ENCODE data around the gene MMD2. TPM values are rescaled to one million over a fixed set of nuclear protein-coding genes. Genes with fewer than 3 reads are reported as not detected.
"Not testable (repeated sequence)": the region's sequence is repeated elsewhere in the genome, so short reads cannot be mapped to it uniquely, and the experiment has no call there.

MMD2 gene
- total and polyA plus RNA-seq, 4 donors: not detected

GRCh38 chr7:4998244-4998643, 39.3 kb upstream of the MMD2 start:
- Histone ChIP-seq H3K27ac (ENCODE audit: low read depth in 1 of 2, low read length in 1 of 2) (no peak overlapping the region), H3K27me3 (ENCODE audit: control insufficient read depth in 3 of 3, insufficient read depth in 3 of 3, low read length in 2 of 3) (no peaks in the 10 kb centered on the region), H3K9me3 (ENCODE audit: control insufficient read depth in 4 of 4, insufficient read depth in 3 of 4, low read length in 3 of 4) (no peaks in the 10 kb centered on the region), H3K4me3 (no peak overlapping the region), H3K9ac (ENCODE audit: insufficient read depth in 1 of 2, low read length in 2 of 2) (no peak overlapping the region), H3K4me1 (ENCODE audit: control insufficient read depth in 5 of 5, insufficient read depth in 5 of 5, low read length in 5 of 5) (no peaks in the 10 kb centered on the region), H3K36me3 (ENCODE audit: control insufficient read depth in 4 of 4, insufficient read depth in 4 of 4, low read length in 4 of 4) (peaks cover 8 to 48% (median 17%) of the 10 kb centered on the region in 4 donors)
- WGBS, 2 donors: 93 to 96% methylated on average over 3 of the region's 3 CpGs
- DNase-seq: no peak
- TF ChIP-seq CTCF (IDR thresholded peaks at IDR 0.05; ENCODE audit: control extremely low read depth, extremely low read depth): no peak
- no peak for ATAC-seq (ENCODE audit: insufficient read depth, low FRiP score)

- DNase-seq (no peak), ATAC-seq (ENCODE audit: insufficient read depth, low FRiP score) (no peak)
- 94 to 95% methylated on average over 7 of the region's 7 CpGs for WGBS, 2 donors
Observed at GRCh38 chr7:4996696-4997222, 37.8 kb upstream of the MMD2 start.

GRCh38 chr7:4995429-4995969, 36.5 kb upstream of the MMD2 start:
- H3K27ac ChIP-seq (ENCODE audit: low read depth in 1 of 2, low read length in 1 of 2): no peak overlapping the region
- peaks cover 8 to 59% (median 18%) of the 10 kb centered on the region in 4 donors for H3K36me3 ChIP-seq (ENCODE audit: control insufficient read depth in 4 of 4, insufficient read depth in 4 of 4, low read length in 4 of 4)
- no peaks in the 10 kb centered on the region for H3K4me1 ChIP-seq (ENCODE audit: control insufficient read depth in 5 of 5, insufficient read depth in 5 of 5, low read length in 5 of 5)
- ATAC-seq (ENCODE audit: insufficient read depth, low FRiP score): no peak
- no peak overlapping the region for H3K4me3 ChIP-seq
- no peaks in the 10 kb centered on the region for H3K9me3 ChIP-seq (ENCODE audit: control insufficient read depth in 4 of 4, insufficient read depth in 3 of 4, low read length in 3 of 4)
- DNase-seq: no peak
- H3K9ac ChIP-seq (ENCODE audit: insufficient read depth in 1 of 2, low read length in 2 of 2): no peak overlapping the region
- H3K27me3 ChIP-seq (ENCODE audit: control insufficient read depth in 3 of 3, insufficient read depth in 3 of 3, low read length in 2 of 3): no peaks in the 10 kb centered on the region
- WGBS, 2 donors: 93 to 94% methylated on average over 10 of the region's 10 CpGs
- TF ChIP-seq CTCF (IDR thresholded peaks at IDR 0.05; ENCODE audit: control extremely low read depth, extremely low read depth): no peak

More at GRCh38 chr7:4996696-4997222, 37.8 kb upstream of the MMD2 start:
- Histone ChIP-seq H3K9ac (ENCODE audit: insufficient read depth in 1 of 2, low read length in 2 of 2) (no peak overlapping the region), H3K9me3 (ENCODE audit: control insufficient read depth in 4 of 4, insufficient read depth in 3 of 4, low read length in 3 of 4) (no peaks in the 10 kb centered on the region), H3K27ac (ENCODE audit: low read depth in 1 of 2, low read length in 1 of 2) (no peak overlapping the region), H3K4me1 (ENCODE audit: control insufficient read depth in 5 of 5, insufficient read depth in 5 of 5, low read length in 5 of 5) (no peaks in the 10 kb centered on the region), H3K4me3 (no peak overlapping the region), H3K27me3 (ENCODE audit: control insufficient read depth in 3 of 3, insufficient read depth in 3 of 3, low read length in 2 of 3) (no peaks in the 10 kb centered on the region), H3K36me3 (ENCODE audit: control insufficient read depth in 4 of 4, insufficient read depth in 4 of 4, low read length in 4 of 4) (peaks cover 8 to 56% (median 15%) of the 10 kb centered on the region in 4 donors)
- no peak for TF ChIP-seq CTCF (IDR thresholded peaks at IDR 0.05; ENCODE audit: control extremely low read depth, extremely low read depth)

GRCh38 chr7:4993471-4993870, 34.5 kb upstream of the MMD2 start:
- H3K27ac ChIP-seq (ENCODE audit: low read depth in 1 of 2, low read length in 1 of 2): no peak overlapping the region
- ATAC-seq (ENCODE audit: insufficient read depth, low FRiP score) (no peak), DNase-seq (no peak)
- H3K36me3 ChIP-seq (ENCODE audit: control insufficient read depth in 4 of 4, insufficient read depth in 4 of 4, low read length in 4 of 4): peaks cover 8 to 63% (median 25%) of the 10 kb centered on the region in 4 donors
- no peaks in the 10 kb centered on the region for H3K4me1 ChIP-seq (ENCODE audit: control insufficient read depth in 5 of 5, insufficient read depth in 5 of 5, low read length in 5 of 5)
- H3K9me3 ChIP-seq (ENCODE audit: control insufficient read depth in 4 of 4, insufficient read depth in 3 of 4, low read length in 3 of 4): no peaks in the 10 kb centered on the region
- no peaks in the 10 kb centered on the region for H3K27me3 ChIP-seq (ENCODE audit: control insufficient read depth in 3 of 3, insufficient read depth in 3 of 3, low read length in 2 of 3)
- no peak for TF ChIP-seq CTCF (IDR thresholded peaks at IDR 0.05; ENCODE audit: control extremely low read depth, extremely low read depth)
- no peak overlapping the region for H3K4me3 ChIP-seq
- no peak overlapping the region for H3K9ac ChIP-seq (ENCODE audit: insufficient read depth in 1 of 2, low read length in 2 of 2)
- WGBS, 2 donors: 88 to 97% methylated on average over 7 to 8 of the region's 8 CpGs

GRCh38 chr7:4982741-4983140, 23.8 kb upstream of the MMD2 start:
- not testable (repeated sequence) for H3K4me1 ChIP-seq (ENCODE audit: control insufficient read depth in 5 of 5, insufficient read depth in 5 of 5, low read length in 5 of 5); ATAC-seq (ENCODE audit: insufficient read depth, low FRiP score); H3K9ac ChIP-seq (ENCODE audit: insufficient read depth in 1 of 2, low read length in 2 of 2); H3K4me3 ChIP-seq; H3K9me3 ChIP-seq (ENCODE audit: control insufficient read depth in 4 of 4, insufficient read depth in 3 of 4, low read length in 3 of 4); DNase-seq; H3K27me3 ChIP-seq (ENCODE audit: control insufficient read depth in 3 of 3, insufficient read depth in 3 of 3, low read length in 2 of 3); H3K27ac ChIP-seq (ENCODE audit: low read depth in 1 of 2, low read length in 1 of 2)
- 18 to 26% methylated on average over 1 of the region's 2 CpGs for WGBS, 2 donors
- H3K36me3 ChIP-seq (ENCODE audit: control insufficient read depth in 4 of 4, insufficient read depth in 4 of 4, low read length in 4 of 4): peaks cover 10 to 26% (median 18%) of the 10 kb centered on the region in 4 donors
